GM18499 (cell line): Measurements from ENCODE around the gene DGKG.

Experiments used
- ATAC-seq: cut with Tn5 transposase; IDR thresholded peaks from one replicate; pipeline ENCODE4 v1.9.1; 2021; ENCODE audit warnings: moderate number of reproducible peaks; ENCODE audit not compliant: insufficient read depth, unreplicated experiment

Gene DGKG

GRCh38 chr3:186097317-186097662 lies 264.7 kb downstream of the DGKG start:
- no peak for ATAC-seq
